AG10803 (cell line): Measurements from ENCODE around the gene ECD.
A peak's percentile ranks its signal among the peaks of the same experiment; 100 is the strongest.

Source experiments
- DNase-seq: peaks from one replicate; pipeline ENCODE4 v3.0.0; 2010; ENCODE audit warnings: low read depth
- H3K4me3 ChIP-seq: 2 replicates; pipeline ENCODE4 v1.5.1; 2011; ENCODE audit warnings: mild to moderate bottlenecking, low read length, control low read depth
- TF ChIP-seq, protein P1 (sequence below): conservative IDR thresholded peaks from 2 replicates; pipeline ENCODE4 v1.5.1; 2011; ENCODE audit warnings: mild to moderate bottlenecking, low read length, control low read depth, inconsistent platforms

The ECD gene

DNA sequence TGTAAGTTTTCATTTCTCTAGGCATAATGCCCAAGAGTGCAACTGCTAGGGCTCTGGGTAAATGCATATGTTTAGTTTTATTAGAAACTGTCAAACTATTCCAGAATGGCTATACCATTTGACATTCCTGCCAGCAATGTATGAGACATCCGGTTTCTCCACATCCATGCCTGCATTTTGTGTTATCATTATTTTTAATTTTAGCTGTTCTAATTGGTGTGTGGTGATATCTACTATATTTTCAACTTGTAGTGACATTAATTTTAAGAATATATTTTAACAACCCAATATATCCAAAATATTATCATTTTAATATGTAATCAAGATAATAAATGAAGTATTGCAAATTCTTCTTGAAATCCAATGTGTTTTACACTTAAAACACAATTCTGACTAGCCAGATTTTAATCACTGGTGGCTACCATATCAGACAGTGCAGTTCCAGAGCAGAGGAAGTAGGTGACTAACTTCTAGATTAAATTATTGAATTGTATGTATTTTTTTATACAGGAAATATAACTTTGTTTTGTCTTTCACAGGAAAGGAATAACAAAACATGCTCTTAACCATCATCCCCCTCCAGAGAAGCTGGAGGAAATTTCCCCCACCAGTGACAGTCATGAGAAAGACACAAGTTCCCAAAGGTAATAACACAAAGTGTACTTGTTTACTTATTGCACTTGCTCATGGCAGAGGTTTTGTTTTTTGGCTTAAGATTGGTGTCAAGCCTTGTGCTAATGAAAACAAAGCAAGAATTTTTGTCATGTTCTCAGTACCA, 6.5 kb upstream of the ECD start:
- H3K4me3 ChIP-seq: no peak overlapping the region
- DNase-seq: no peak
- TF ChIP-seq, protein P1, sequence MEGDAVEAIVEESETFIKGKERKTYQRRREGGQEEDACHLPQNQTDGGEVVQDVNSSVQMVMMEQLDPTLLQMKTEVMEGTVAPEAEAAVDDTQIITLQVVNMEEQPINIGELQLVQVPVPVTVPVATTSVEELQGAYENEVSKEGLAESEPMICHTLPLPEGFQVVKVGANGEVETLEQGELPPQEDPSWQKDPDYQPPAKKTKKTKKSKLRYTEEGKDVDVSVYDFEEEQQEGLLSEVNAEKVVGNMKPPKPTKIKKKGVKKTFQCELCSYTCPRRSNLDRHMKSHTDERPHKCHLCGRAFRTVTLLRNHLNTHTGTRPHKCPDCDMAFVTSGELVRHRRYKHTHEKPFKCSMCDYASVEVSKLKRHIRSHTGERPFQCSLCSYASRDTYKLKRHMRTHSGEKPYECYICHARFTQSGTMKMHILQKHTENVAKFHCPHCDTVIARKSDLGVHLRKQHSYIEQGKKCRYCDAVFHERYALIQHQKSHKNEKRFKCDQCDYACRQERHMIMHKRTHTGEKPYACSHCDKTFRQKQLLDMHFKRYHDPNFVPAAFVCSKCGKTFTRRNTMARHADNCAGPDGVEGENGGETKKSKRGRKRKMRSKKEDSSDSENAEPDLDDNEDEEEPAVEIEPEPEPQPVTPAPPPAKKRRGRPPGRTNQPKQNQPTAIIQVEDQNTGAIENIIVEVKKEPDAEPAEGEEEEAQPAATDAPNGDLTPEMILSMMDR: no peak

DNA sequence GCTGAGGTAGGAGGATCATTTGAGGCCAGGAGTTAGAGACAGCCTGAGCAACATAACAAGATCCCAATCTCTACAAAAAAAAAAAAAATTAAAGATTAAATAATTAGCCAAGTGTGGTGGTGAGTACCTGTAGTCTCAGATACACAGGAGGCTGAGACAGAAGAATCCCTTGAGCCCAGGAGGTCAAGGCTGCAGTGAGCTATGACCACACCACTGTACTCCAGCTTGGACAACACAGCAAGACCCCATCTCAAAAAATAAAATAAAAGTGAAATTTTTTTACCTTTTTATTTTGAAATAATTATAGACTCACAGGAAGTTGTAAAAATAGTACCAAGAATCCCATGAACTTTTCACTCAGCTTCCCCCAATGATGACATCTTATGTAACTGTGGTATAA, 5.1 kb upstream of the ECD start:
- TF ChIP-seq, protein P1: no peak
- H3K4me3 ChIP-seq: no peak overlapping the region

DNA sequence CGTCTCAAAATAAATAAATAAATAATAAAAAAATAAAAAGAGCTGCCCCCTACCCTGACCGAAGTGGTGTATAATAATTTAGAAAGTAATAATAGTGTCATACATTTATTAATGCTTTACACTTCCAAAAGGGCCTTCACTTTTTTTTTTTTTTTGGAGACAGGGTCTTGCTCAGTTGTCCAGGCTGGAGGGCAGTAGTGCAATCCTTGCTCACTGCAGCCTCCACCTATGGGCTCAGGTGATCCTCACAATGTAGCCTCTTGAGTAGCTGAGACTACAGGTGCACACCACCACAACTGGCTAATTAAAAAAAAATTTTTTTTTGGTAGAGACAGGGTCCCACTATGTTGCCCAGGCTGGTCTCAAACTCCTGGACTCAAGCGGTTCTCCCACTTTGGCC, 1.5 kb upstream of the ECD start:
- DNase-seq: no peak
- no peak overlapping the region for H3K4me3 ChIP-seq
- TF ChIP-seq, protein P1: no peak

More for the DNA sequence above, 5.1 kb upstream of the ECD start:
- DNase-seq: no peak

DNA sequence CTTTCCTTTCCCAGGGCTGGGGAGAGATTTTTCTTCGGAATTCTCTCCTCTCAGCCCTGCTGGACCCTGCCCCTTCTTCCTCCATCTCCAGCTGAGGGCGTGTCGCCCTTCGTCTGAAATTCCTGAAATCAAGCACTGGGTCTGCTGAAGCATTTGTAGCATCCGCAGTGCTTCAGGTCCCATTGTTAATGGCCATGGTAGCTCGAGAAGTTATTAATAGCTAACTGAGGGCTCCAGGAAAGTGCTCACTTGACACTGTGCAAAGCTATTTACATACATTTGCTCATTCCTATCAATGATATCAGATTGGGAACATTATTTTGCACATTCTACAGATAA, 626 bp upstream of the ECD start:
- TF ChIP-seq, protein P1: no peak
- no peak for DNase-seq

DNA sequence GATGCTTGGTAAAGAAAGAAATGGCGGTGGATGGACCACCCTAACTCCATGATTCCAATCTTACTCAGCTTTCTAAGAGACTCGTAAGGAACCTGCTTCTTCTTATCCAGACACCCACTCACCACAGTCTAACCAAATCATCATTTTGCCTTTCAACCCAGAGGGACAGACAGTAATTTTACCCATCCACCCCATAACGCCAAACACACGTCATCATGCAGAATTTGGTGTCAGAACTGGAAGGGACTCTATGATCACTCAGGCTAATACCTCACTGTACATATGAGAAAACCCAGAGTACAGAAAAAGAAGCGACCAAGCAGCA, 388 bp downstream of the ECD start:
- no peak for DNase-seq
- H3K4me3 ChIP-seq: peak overlapping the region; percentile 100
- TF ChIP-seq, protein P1: no peak

More for the DNA sequence above, 626 bp upstream of the ECD start:
- peak overlapping the region; percentile 100 for H3K4me3 ChIP-seq

DNA sequence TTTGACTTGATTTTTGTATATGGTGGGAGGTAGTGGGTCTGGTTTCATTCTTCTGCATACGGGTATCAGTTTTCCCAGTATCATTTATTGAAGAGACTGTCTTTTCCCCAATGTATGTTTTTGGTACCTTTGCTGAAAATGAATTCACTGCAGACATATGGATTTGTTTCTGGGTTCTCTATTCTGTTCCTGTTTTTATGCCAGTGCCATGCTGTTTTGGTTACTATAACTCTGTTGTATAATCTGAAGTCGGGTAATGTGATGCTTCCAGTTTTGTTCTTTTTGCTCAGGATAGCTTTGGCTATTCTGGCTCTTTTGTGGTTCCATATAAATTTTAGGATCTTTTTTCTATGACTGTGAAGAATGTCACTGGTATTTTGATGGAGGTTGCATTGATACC, 836 bp downstream of the ECD start:
- peak overlapping the region; percentile 100 for H3K4me3 ChIP-seq
- TF ChIP-seq, protein P1: no peak
- no peak for DNase-seq

DNA sequence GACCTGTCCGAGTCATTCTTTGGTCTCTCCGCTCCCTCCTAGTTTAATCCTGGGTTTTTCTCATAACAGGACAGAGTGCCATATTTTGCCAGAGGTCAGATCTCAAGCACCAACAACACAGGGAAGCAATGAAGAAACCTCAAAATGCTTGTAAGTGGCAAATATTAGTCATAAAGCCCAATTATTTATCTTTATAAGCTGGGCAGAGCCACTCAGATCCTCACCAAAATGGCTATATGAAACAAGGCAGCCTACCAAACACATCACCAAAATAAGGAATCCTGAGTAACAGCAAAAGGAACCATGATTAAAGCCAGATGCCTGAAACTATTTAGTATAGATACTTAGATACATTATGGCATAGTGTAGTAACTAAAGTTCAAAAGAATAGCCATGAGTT, 4.7 kb downstream of the ECD start:
- no peak overlapping the region for H3K4me3 ChIP-seq
- DNase-seq: peak; percentile 24
- TF ChIP-seq, protein P1: no peak
